ENCODE results near the gene MYO3B.

Gene MYO3B

GRCh38 chr2:170213651-170214050 lies 35.7 kb downstream of the MYO3B start:
- no peak for DNase-seq

GRCh38 chr2:170214309-170214948 lies 36.5 kb downstream of the MYO3B start:
- no peak for DNase-seq

- DNase-seq: no peak
These were observed 37.1 kb downstream of the MYO3B start for GRCh38 chr2:170215021-170215420.

GRCh38 chr2:170216428-170216827 lies 38.5 kb downstream of the MYO3B start:
- no peak for DNase-seq

- no peak for DNase-seq
These were observed 39.0 kb downstream of the MYO3B start for GRCh38 chr2:170216981-170217380.

- DNase-seq: no peak
These were observed 39.9 kb downstream of the MYO3B start for GRCh38 chr2:170217778-170218251.

- no peak for DNase-seq
These were observed 40.5 kb downstream of the MYO3B start for GRCh38 chr2:170218456-170218855.

- DNase-seq: no peak
These were observed 41.0 kb downstream of the MYO3B start for GRCh38 chr2:170218931-170219330.

- DNase-seq: no peak
These were observed 43.7 kb downstream of the MYO3B start for GRCh38 chr2:170221317-170222288.

- DNase-seq: no peak
These were observed 44.4 kb downstream of the MYO3B start for GRCh38 chr2:170222298-170222697.

- DNase-seq: no peak
These were observed 44.9 kb downstream of the MYO3B start for GRCh38 chr2:170222842-170223241.

- no peak for DNase-seq
These were observed 46.8 kb downstream of the MYO3B start for GRCh38 chr2:170224692-170225294.

GRCh38 chr2:170226216-170226615 lies 48.3 kb downstream of the MYO3B start:
- DNase-seq: no peak

GRCh38 chr2:170227507-170227947 lies 49.6 kb downstream of the MYO3B start:
- no peak for DNase-seq

GRCh38 chr2:170227951-170228350 lies 50.0 kb downstream of the MYO3B start:
- DNase-seq: no peak

- no peak for DNase-seq
These were observed 50.5 kb downstream of the MYO3B start for GRCh38 chr2:170228429-170228828.

GRCh38 chr2:170229125-170229524 lies 51.2 kb downstream of the MYO3B start:
- DNase-seq: no peak

- DNase-seq: no peak
These were observed 51.8 kb downstream of the MYO3B start for GRCh38 chr2:170229744-170230143.

GRCh38 chr2:170235860-170236679 lies 58.1 kb downstream of the MYO3B start:
- no peak for DNase-seq

GRCh38 chr2:170236680-170237047 lies 58.7 kb downstream of the MYO3B start:
- no peak for DNase-seq

GRCh38 chr2:170237572-170238120 lies 59.7 kb downstream of the MYO3B start:
- DNase-seq: no peak

- no peak for DNase-seq
These were observed 60.8 kb downstream of the MYO3B start for GRCh38 chr2:170238776-170239175.
